ENCODE data around the gene THEMIS.
"Not testable (repeated sequence)": the region's sequence is repeated elsewhere in the genome, so short reads cannot be mapped to it uniquely, and the experiment has no call there.

DNA sequence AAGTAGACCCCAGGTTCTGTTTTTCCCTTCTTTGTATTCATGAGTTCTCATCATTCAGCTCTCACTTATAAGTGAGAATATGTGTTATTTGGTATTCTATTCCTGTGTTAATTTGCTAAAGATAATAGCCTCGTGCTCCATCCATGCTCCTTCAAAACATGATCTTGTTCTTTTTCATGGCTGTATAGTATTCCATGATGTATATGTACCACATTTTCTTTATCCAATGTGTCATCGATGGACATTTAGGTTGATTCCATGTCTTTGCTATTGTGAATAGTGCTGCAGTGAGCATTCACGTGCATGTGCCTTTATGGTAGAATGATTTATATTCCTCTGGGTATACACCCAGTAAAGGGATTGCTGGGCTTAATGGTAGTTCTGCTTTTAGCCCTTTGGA, 213.4 kb downstream of the THEMIS start:
- not testable (repeated sequence) for TF ChIP-seq ZNF157 (tag by site-specific recombination; IDR thresholded peaks at IDR 0.05); ZBTB21 (tag by site-specific recombination; IDR thresholded peaks at IDR 0.05); ZNF266 (tag by site-specific recombination; IDR thresholded peaks at IDR 0.05; ENCODE audit: low read depth)
